GM12864 (cell line): Measurements from ENCODE around the gene CELF2.
A peak's percentile ranks its signal among the peaks of the same experiment; 100 is the strongest.

Experiments
- DNase-seq: peaks from one replicate; pipeline ENCODE4 v3.0.0-alpha.2; 2011; ENCODE audit warnings: low read depth
- H3K4me3 ChIP-seq: 2 replicates; pipeline ENCODE4 v1.5.1; 2011; ENCODE audit warnings: mild to moderate bottlenecking, low read depth, low read length, control low read depth
- TF ChIP-seq, protein P1 (sequence below): IDR thresholded peaks from 2 replicates; pipeline ENCODE4 v1.5.1; 2011; ENCODE audit warnings: low read depth, mild to moderate bottlenecking, moderate library complexity, low read length, control low read depth, inconsistent platforms; ENCODE audit errors: missing control alignments

CELF2 gene

DNA sequence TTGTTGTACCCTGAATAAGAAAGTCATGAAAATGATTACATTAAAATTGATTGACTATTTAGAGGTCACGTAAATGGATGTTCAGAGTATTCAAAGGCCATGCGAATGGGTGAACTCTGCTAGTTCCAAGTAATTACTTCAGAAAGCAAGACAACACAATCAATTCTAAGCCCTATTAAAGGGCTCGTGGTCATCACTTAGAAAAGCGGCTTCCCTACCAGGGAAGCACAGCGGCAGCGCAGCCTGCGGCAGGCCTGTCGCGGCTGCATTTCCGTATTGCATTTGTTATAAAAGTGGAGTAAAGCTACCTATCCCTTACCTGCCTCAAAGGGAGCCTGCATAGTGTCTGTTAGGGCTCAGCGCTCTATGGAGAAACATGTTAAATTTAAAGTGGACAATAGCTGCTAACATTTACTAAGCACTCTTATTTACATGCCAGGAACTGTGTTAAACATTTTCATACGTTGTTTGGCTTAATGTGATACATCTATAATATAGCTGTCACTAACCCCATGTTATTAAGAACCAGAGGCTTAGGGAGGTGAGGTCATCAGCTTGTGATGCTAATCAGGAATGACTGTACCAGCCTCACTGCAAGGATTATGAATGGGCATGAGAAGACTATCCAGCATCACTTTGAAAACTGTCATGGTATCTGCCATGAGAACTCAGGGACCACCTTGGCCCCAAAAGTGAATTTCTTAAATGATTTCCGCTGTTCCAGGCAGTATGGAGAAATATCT lies 187.5 kb downstream of the CELF2 start:
- no peak overlapping the region for H3K4me3 ChIP-seq
- TF ChIP-seq, protein P1, sequence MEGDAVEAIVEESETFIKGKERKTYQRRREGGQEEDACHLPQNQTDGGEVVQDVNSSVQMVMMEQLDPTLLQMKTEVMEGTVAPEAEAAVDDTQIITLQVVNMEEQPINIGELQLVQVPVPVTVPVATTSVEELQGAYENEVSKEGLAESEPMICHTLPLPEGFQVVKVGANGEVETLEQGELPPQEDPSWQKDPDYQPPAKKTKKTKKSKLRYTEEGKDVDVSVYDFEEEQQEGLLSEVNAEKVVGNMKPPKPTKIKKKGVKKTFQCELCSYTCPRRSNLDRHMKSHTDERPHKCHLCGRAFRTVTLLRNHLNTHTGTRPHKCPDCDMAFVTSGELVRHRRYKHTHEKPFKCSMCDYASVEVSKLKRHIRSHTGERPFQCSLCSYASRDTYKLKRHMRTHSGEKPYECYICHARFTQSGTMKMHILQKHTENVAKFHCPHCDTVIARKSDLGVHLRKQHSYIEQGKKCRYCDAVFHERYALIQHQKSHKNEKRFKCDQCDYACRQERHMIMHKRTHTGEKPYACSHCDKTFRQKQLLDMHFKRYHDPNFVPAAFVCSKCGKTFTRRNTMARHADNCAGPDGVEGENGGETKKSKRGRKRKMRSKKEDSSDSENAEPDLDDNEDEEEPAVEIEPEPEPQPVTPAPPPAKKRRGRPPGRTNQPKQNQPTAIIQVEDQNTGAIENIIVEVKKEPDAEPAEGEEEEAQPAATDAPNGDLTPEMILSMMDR = no peak
- DNase-seq = no peak

DNA sequence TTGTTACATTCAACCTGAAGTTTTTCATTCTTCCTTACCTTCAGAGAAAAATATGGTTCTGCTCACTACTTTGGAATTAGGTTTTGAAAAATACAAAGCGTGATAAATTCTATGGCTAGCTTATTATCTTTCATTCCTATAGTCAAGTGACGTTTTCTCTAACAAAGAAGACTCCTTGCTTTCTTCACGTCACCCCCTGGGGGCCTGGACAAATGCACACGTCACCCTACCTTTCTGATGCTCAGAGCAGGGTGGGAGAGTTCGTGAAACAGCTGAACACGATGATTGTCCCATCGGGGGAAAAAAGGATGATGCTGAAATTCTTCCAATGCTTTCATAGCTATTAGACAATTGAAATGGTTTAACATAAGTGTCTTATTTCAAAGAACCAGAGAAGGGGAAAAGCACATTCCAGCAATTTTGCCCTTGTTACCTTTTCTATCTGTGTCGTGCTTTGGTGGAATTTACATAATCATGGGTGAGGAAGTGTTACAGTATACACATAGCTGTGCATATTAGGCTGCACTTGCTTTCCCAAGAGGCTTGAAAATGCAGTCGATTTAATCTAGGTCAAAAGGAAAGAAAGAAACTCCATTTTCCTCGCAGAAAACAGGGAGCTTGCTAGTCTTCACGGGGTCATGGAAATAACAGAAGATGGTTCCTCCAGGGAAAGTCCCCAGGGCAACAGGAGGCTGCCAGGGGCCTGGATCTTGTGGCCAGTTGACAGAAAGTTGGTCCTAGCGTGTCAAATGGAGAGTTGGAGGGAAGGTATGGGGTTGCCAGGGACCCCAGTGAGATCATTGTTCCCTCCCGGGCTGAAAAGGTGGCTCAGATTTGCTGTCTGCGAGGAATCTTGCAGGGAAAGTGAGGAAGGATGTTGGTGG lies 189.2 kb downstream of the CELF2 start:
- H3K4me3 ChIP-seq = no peak overlapping the region
- TF ChIP-seq, protein P1 = no peak

DNA sequence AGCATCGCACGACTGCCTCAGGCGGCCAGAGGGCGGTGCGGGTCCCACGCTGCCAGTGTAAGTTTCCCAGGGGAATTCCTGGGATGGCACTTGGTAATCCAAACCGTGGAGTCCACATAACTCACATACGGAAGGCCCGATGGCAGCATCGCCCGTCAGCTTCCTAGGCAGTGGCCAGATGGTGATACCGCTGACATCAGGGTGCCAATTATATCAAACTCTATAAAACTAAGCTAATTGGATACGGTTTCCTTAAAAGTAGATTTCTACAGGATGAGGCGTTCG lies 189.8 kb downstream of the CELF2 start:
- DNase-seq = no peak
- TF ChIP-seq, protein P1 = no peak
- no peak overlapping the region for H3K4me3 ChIP-seq

More for the DNA sequence above, 189.2 kb downstream of the CELF2 start:
- DNase-seq = no peak

DNA sequence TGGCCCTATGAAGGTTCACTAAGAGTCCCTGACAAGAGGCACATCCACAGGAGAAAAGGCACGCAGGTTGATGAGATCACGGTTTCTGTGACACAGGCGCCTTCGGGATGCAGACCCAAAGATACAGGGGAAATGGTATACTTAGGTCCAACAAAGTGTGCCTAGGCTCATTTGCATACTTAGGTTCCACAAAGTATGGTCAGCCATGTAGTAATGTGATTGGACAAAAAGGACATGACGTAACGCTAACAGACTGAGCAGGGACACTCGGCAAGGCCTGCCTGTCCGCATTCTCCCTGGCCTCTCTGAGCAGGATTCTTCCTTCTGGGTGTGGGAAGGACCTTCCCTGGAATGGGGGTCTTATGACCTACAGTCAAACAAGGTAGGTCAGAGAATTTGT lies 190.6 kb downstream of the CELF2 start:
- TF ChIP-seq, protein P1 = no peak
- DNase-seq = no peak
- no peak overlapping the region; the same call in 1 of the 2 replicates for H3K4me3 ChIP-seq

DNA sequence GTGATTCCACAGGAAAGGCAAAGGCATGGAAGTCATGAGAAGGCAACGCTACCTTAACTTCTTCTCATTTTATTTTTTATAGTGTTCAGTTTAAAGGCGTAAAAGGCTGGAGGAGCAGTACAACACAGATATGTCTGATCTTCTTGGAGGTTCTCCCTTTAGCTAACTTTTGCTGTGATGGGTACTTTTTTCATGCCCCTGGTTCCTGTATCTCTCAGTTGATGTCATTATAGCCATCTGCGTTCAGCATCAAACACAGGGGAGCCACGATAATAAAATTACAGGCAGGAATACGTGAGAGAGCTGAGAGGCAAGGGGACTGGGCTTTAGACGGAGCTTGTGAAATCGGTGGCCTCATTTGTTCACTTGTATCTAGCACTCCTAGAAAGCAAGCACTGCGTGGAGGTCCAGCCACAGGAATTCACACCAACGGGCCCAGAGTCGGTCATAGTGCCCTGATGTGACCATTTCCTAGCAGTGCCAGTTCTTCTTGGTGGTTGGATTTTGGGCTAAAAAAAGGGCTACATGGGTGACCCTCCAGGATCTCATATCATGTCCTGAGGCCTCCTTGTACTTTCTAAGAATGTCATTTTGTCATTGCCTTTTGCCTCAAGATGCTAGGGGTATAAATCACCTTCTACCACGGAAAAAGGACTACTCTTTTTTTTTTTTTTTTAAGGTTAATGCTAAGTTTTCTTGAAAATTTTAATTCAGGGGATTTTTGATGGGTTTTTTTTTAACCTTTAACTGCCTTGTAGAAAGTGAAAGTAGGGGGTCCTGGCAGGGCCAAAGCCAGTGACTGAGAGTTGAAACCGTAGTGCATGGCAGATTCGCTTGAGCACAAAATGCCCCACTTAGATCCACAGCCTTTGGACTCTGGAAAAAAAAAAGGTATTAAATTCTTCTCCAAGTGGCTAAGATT lies 191.5 kb downstream of the CELF2 start:
- H3K4me3 ChIP-seq = peak overlapping the region; percentile 13
- TF ChIP-seq, protein P1 = no peak
- DNase-seq = no peak

DNA sequence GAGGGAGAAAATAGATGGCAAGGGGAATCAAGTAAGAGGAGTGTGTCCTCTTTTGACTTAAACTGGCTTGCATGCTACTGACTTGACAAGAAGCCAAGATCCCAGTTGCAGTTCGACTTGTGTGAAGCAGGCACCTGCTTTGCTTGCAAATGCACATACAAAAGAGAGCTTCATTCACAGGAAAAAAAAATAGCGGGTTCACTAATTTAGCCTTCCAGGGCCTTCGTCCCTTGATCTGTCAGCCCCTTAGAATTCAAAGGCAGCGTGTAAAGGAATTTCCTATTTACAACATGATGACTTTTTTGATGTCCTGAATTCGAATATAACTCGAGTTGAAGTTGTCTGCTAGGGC lies 192.1 kb downstream of the CELF2 start:
- no peak for DNase-seq
- TF ChIP-seq, protein P1 = no peak

More for the DNA sequence above, 192.1 kb downstream of the CELF2 start:
- no peak overlapping the region; the same call in 1 of the 2 replicates for H3K4me3 ChIP-seq
